HG03442 (cell line): ENCODE results near the gene CYP2A7.
"Not testable (repeated sequence)": the region's sequence is repeated elsewhere in the genome, so short reads cannot be mapped to it uniquely, and the experiment has no call there.

Experiments
- ATAC-seq: cut with Tn5 transposase; IDR thresholded peaks from one replicate; pipeline ENCODE4 v1.9.1; 2021; ENCODE audit warnings: mild to moderate bottlenecking, moderate library complexity; ENCODE audit not compliant: unreplicated experiment

Gene CYP2A7

GRCh38 chr19:40846722-40847121 is 35.3 kb downstream of the CYP2A7 start:
- not testable (repeated sequence) for ATAC-seq

GRCh38 chr19:40843653-40844052 is 38.4 kb downstream of the CYP2A7 start:
- not testable (repeated sequence) for ATAC-seq

GRCh38 chr19:40842997-40843652 is 38.9 kb downstream of the CYP2A7 start:
- ATAC-seq, result not testable (repeated sequence)

- not testable (repeated sequence) for ATAC-seq
These were observed 40.0 kb downstream of the CYP2A7 start for GRCh38 chr19:40842012-40842411.

- ATAC-seq, result not testable (repeated sequence)
These were observed 43.6 kb downstream of the CYP2A7 start for GRCh38 chr19:40838477-40838876.

GRCh38 chr19:40836754-40837429 is 45.1 kb downstream of the CYP2A7 start:
- no peak for ATAC-seq

- not testable (repeated sequence) for ATAC-seq
These were observed 48.1 kb downstream of the CYP2A7 start for GRCh38 chr19:40833728-40834533.

GRCh38 chr19:40832431-40832790 is 49.6 kb downstream of the CYP2A7 start:
- not testable (repeated sequence) for ATAC-seq

- ATAC-seq, result no peak
These were observed 50.3 kb downstream of the CYP2A7 start for GRCh38 chr19:40831502-40832430.

- ATAC-seq, result not testable (repeated sequence)
These were observed 51.3 kb downstream of the CYP2A7 start for GRCh38 chr19:40830741-40831140.

- ATAC-seq, result no peak
These were observed 52.8 kb downstream of the CYP2A7 start for GRCh38 chr19:40829205-40829604.

GRCh38 chr19:40827386-40828247 is 54.4 kb downstream of the CYP2A7 start:
- ATAC-seq, result no peak

- ATAC-seq, result not testable (repeated sequence)
These were observed 55.2 kb downstream of the CYP2A7 start for GRCh38 chr19:40826699-40827385.

GRCh38 chr19:40826312-40826698 is 55.7 kb downstream of the CYP2A7 start:
- not testable (repeated sequence) for ATAC-seq

- ATAC-seq, result not testable (repeated sequence)
These were observed 56.5 kb downstream of the CYP2A7 start for GRCh38 chr19:40825460-40826095.
